GM21390 (cell line): ENCODE results near the gene CCNI.
A peak's percentile ranks its signal among the peaks of the same experiment; 100 is the strongest.
"Not testable (repeated sequence)": the region's sequence is repeated elsewhere in the genome, so short reads cannot be mapped to it uniquely, and the experiment has no call there.

ENCODE experiments used
- ATAC-seq: cut with Tn5 transposase; IDR thresholded peaks from one replicate; pipeline ENCODE4 v1.9.1; 2021; ENCODE audit not compliant: unreplicated experiment

CCNI gene

GRCh38 chr4:77082886-77083608 is 7.3 kb upstream of the CCNI start:
- no peak for ATAC-seq

GRCh38 chr4:77080806-77081205 is 5.0 kb upstream of the CCNI start:
- not testable (repeated sequence) for ATAC-seq

- ATAC-seq, result no peak
Observed at GRCh38 chr4:77079281-77079680, 3.5 kb upstream of the CCNI start.

GRCh38 chr4:77078401-77078800 is 2.6 kb upstream of the CCNI start:
- ATAC-seq, result no peak

- ATAC-seq, result no peak
Observed at GRCh38 chr4:77076889-77077635, 1.3 kb upstream of the CCNI start.

GRCh38 chr4:77074981-77075855 is 571 bp downstream of the CCNI start:
- peak; percentile 63 for ATAC-seq

GRCh38 chr4:77074381-77074831 is 1.4 kb downstream of the CCNI start:
- no peak for ATAC-seq

- no peak for ATAC-seq
Observed at GRCh38 chr4:77073981-77074380, 1.8 kb downstream of the CCNI start.

- ATAC-seq, result no peak
Observed at GRCh38 chr4:77073106-77073809, 2.5 kb downstream of the CCNI start.

GRCh38 chr4:77072195-77072753 is 3.5 kb downstream of the CCNI start:
- ATAC-seq, result no peak

- ATAC-seq, result not testable (repeated sequence)
Observed at GRCh38 chr4:77069514-77069913, 6.3 kb downstream of the CCNI start.

GRCh38 chr4:77065382-77065781 is 10.4 kb downstream of the CCNI start:
- ATAC-seq, result no peak

- ATAC-seq, result no peak
Observed at GRCh38 chr4:77062856-77063255, 12.9 kb downstream of the CCNI start.

GRCh38 chr4:77052352-77052751 is 23.4 kb downstream of the CCNI start:
- ATAC-seq, result no peak

GRCh38 chr4:77050962-77051361 is 24.8 kb downstream of the CCNI start:
- ATAC-seq, result no peak

GRCh38 chr4:77047037-77047436 is 28.8 kb downstream of the CCNI start:
- no peak for ATAC-seq

- no peak for ATAC-seq
Observed at GRCh38 chr4:77045490-77045889, 30.3 kb downstream of the CCNI start.

GRCh38 chr4:77044461-77045150 is 31.2 kb downstream of the CCNI start:
- ATAC-seq, result no peak

GRCh38 chr4:77043507-77044136 is 32.2 kb downstream of the CCNI start:
- ATAC-seq, result no peak
